HEK293T (cell line): ENCODE data around the gene PKLR.
A peak's percentile ranks its signal among the peaks of the same experiment; 100 is the strongest.
"Not testable (repeated sequence)": the region's sequence is repeated elsewhere in the genome, so short reads cannot be mapped to it uniquely, and the experiment has no call there.

ENCODE experiments used
- CTCF ChIA-PET: fragments of 350-600 bp; formaldehyde crosslinking; extraction: SDS; loops from one replicate; lab custom pipeline; 2021; ENCODE audit warnings: antibody characterized with exemption, inconsistent platforms; lab: Yijun Ruan, JAX
- POLR2A ChIA-PET: fragments of 350-600 bp; formaldehyde crosslinking; extraction: SDS; loops from one replicate; lab custom pipeline; 2020; ENCODE audit warnings: antibody characterized with exemption, inconsistent platforms; lab: Yijun Ruan, JAX
- DNase-seq: peaks from one replicate; pipeline ENCODE4 v3.0.0; 2012; ENCODE audit warnings: mixed read lengths; ENCODE audit errors: extremely low spot score
- ARNT ChIP-seq: fragments of 450-650 bp; IDR thresholded peaks from 2 replicates; pipeline ENCODE4 v1.6.1; 2017; ENCODE audit warnings: mild to moderate bottlenecking
- BHLHE40 ChIP-seq: fragments of 450-650 bp; IDR thresholded peaks from 2 replicates; pipeline ENCODE4 v1.6.1; 2016; ENCODE audit warnings: mild to moderate bottlenecking, moderate library complexity, borderline replicate concordance
- CTBP1 ChIP-seq: fragments of 450-650 bp; IDR thresholded peaks from 2 replicates; pipeline ENCODE4 v1.6.1; 2016; ENCODE audit warnings: borderline replicate concordance
- ELF4 ChIP-seq: fragments of 450-650 bp; IDR thresholded peaks from 2 replicates; pipeline ENCODE4 v1.6.1; 2017; ENCODE audit warnings: antibody characterized with exemption
- FOXA1 ChIP-seq: fragments of 450-650 bp; IDR thresholded peaks from 2 replicates; pipeline ENCODE4 v1.6.1; 2016; ENCODE audit warnings: mild to moderate bottlenecking
- FOXK2 ChIP-seq: fragments of 450-650 bp; IDR thresholded peaks from 2 replicates; pipeline ENCODE4 v1.6.1; 2016; ENCODE audit warnings: mild to moderate bottlenecking
- FOXM1 ChIP-seq: fragments of 450-650 bp; IDR thresholded peaks from 2 replicates; pipeline ENCODE4 v1.6.1; 2017; ENCODE audit warnings: mild to moderate bottlenecking, borderline replicate concordance
- HDGF ChIP-seq: fragments of 450-650 bp; IDR thresholded peaks from 2 replicates; pipeline ENCODE4 v1.6.1; 2017; ENCODE audit warnings: antibody characterized with exemption, borderline replicate concordance
- L3MBTL2 ChIP-seq: fragments of 450-650 bp; conservative IDR thresholded peaks from 2 replicates; pipeline ENCODE4 v1.6.1; 2016; ENCODE audit warnings: mild to moderate bottlenecking
- LEF1 ChIP-seq: fragments of 450-650 bp; IDR thresholded peaks from 2 replicates; pipeline ENCODE4 v1.6.1; 2017; ENCODE audit warnings: mild to moderate bottlenecking, borderline replicate concordance
- NFRKB ChIP-seq: fragments of 450-650 bp; IDR thresholded peaks from 2 replicates; pipeline ENCODE4 v1.6.1; 2016; ENCODE audit warnings: mild to moderate bottlenecking, moderate library complexity
- PKNOX1 ChIP-seq: fragments of 450-650 bp; IDR thresholded peaks from 2 replicates; pipeline ENCODE4 v1.6.1; 2016
- SP1 ChIP-seq: fragments of 450-650 bp; IDR thresholded peaks from 2 replicates; pipeline ENCODE4 v1.6.1; 2017
- SUZ12 ChIP-seq: fragments of 450-650 bp; IDR thresholded peaks from 2 replicates; pipeline ENCODE4 v1.6.1; 2016; ENCODE audit warnings: mild to moderate bottlenecking
- TARDBP ChIP-seq: fragments of 450-650 bp; IDR thresholded peaks from 2 replicates; pipeline ENCODE4 v1.6.1; 2016
- ZNF384 ChIP-seq: fragments of 450-650 bp; IDR thresholded peaks from 2 replicates; pipeline ENCODE4 v1.6.1; 2016

PKLR gene

DNA sequence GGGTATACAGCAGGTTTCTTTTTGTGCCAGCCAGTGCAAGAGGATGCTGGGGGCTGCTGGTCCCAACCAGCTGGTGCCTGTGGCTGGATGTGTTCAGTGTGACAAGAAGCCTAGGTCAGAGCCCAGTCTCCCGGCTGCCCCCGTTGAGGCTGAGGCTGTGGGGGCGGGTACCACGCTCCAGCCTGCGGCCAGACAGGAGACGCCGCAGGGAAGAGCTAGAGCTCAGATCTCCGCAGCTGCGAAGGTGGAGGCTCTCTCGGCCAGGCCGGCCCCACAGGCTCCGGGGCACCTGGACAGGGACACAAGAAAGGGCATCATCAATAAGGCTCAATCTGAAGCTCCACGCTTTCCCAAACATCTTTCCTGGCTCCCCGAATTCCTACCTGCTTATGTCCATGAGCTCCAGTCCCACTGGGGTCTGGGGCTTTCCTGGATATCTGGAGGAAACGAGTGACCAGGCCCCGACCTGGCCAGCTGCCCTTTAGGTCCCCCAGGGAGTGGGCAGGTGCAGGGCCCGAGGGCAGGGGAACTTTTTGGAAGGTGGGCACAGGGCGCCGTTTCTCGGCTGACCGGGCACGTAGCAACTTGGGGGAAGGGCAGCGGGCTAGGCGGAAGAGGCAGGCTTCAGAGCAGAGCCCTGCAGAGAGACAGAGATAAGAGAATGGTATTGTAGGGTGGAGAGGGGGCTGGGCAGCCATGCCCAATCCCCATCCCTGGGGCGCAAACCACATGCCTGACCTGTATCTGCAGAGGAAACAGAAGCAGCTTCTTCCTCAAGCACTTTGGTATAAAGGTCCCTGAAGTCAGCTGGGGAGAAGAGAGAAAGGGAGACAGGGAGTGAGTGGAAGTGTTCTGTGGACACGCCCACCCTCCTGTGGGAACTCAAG, 53.3 kb downstream of the PKLR start:
- POLR2A ChIA-PET, result interaction anchor here (1.6 to 5.6 kb wide), 3 partner anchors 25 to 77 kb away, joined by 5 to 28 read pairs (median 6); partner anchors contain the start of genes CLK2 and FDPS
- CTCF ChIA-PET, result interaction anchor here (0.9 to 1.7 kb wide), 2 partner anchors 13 to 76 kb away, joined by 3 to 5 read pairs; partner anchors contain the start of gene SCAMP3
- no peak for DNase-seq
- no peak for TF ChIP-seq HDGF
- TF ChIP-seq FOXK2, result no peak
- no peak for TF ChIP-seq FOXM1
- no peak for TF ChIP-seq PKNOX1
- TF ChIP-seq BHLHE40, result no peak
- no peak for TF ChIP-seq SP1
- no peak for TF ChIP-seq L3MBTL2
- TF ChIP-seq ZNF384, result no peak
- TF ChIP-seq ELF4, result no peak
- no peak for TF ChIP-seq NFRKB
- TF ChIP-seq SUZ12, result no peak
- no peak for TF ChIP-seq ARNT
- TF ChIP-seq LEF1, result no peak

DNA sequence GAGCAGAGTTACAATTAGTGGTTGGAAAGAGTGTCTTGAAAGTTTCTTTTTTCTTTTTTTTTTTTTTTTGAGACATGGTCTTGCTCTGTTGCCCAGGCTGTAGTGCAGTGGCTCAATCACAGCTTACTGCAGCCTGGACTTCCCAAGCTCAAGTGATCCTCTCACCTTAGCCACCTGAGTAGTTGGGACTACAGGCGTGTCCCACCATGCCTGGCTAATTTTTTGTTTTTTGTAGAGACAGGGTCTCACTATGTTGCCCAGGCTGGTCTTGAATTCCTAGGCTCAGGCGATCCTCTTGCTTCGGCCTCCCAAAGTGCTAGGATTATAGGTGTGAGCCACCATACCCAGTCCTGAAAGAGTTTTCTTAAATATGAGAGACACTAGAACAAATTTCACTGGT, 54.4 kb downstream of the PKLR start:
- POLR2A ChIA-PET, result interaction anchor here (2.1 to 5.6 kb wide), 2 partner anchors 26 to 61 kb away, joined by 5 to 28 read pairs; partner anchors contain the start of genes CLK2 and FDPS
- CTCF ChIA-PET, DNase-seq: not testable (repeated sequence)

GRCh38 chr1:155245163-155245524, 56.1 kb downstream of the PKLR start:
- no peak for TF ChIP-seq SP1
- no peak for TF ChIP-seq SUZ12
- TF ChIP-seq FOXA1, result no peak
- no peak for TF ChIP-seq ARNT
- no peak for TF ChIP-seq TARDBP
- no peak for TF ChIP-seq FOXK2
- TF ChIP-seq ELF4, result no peak
- TF ChIP-seq HDGF, result 0 out of 2 replicates have a peak, but pooled peaks have one; percentile 75
- ChIA-PET POLR2A (interaction anchor here (0.7 to 5.7 kb wide), 20 partner anchors 9 to 500 kb away, joined by 3 to 43 read pairs (median 6); partner anchors contain the start of genes CLK2, ENTREP3, HCN3 and KRTCAP2), CTCF (no interaction called here)
- DNase-seq, result no peak

- TF ChIP-seq L3MBTL2 (peak; percentile 98), FOXM1 (peak; percentile 94), LEF1 (no peak), ZNF384 (no peak), FOXA1 (no peak), NFRKB (no peak), ELF4 (no peak; the same call in 1 of the 2 replicates), HDGF (no peak), TARDBP (peak; percentile 65; the same call in 1 of the 2 replicates), PKNOX1 (peak; percentile 98), SP1 (no peak), SUZ12 (no peak), CTBP1 (peak; percentile 99), ARNT (peak; percentile 95), FOXK2 (no peak), BHLHE40 (no peak)
- CTCF ChIA-PET, result interaction anchor here (0.6 to 1.2 kb wide), 5 partner anchors 20 to 1375 kb away, joined by 3 to 7 read pairs (median 4); partner anchors contain the start of gene HAPLN2
- peak; percentile 96 for DNase-seq
- POLR2A ChIA-PET, result interaction anchor here (0.7 to 5.7 kb wide), 28 partner anchors 8 to 500 kb away, joined by 3 to 43 read pairs (median 4); partner anchors contain the start of genes CLK2, ENTREP3, FDPS and HCN3
Observed at GRCh38 chr1:155244368-155245162, 56.7 kb downstream of the PKLR start.

- TF ChIP-seq ELF4, result no peak
- peak; percentile 74 for TF ChIP-seq PKNOX1
- CTCF ChIA-PET, result interaction anchor here (0.7 to 3.8 kb wide), 2 partner anchors 8 to 157 kb away, joined by 4 to 28 read pairs; no protein-coding TSS in a partner anchor
- POLR2A ChIA-PET, result interaction anchor here (1.0 to 5.7 kb wide), 9 partner anchors 9 to 81 kb away, joined by 3 to 43 read pairs (median 15); partner anchors contain the start of genes HCN3, KRTCAP2, MTX1 and SCAMP3
- no peak for DNase-seq
Observed at GRCh38 chr1:155242805-155243358, 58.4 kb downstream of the PKLR start.
